BJ (cell line): ENCODE results near the gene SYT9. TPM values are rescaled to one million over a fixed set of nuclear protein-coding genes. Genes with fewer than 3 reads are reported as not detected.

Experiments
- CTCF ChIA-PET: fragments of 350-600 bp; formaldehyde crosslinking; extraction: SDS; loops from one replicate; lab custom pipeline; 2021; ENCODE audit warnings: antibody characterized with exemption, inconsistent platforms; lab: Yijun Ruan, JAX
- POLR2A ChIA-PET: fragments of 300-600 bp; sonication (Branson Sonifier 250); formaldehyde crosslinking; extraction: SDS; loops from one replicate; lab custom pipeline; 2021; ENCODE audit warnings: antibody characterized with exemption; lab: Charles Lee
- DNase-seq: peaks from one replicate; pipeline ENCODE4 v3.0.0-alpha.2; 2011; ENCODE audit warnings: low read depth
- H3K27me3 ChIP-seq: 2 replicates; pipeline ENCODE4 v1.6.0; 2011; ENCODE audit warnings: low read length; ENCODE audit not compliant: control insufficient read depth, insufficient read depth
- H3K36me3 ChIP-seq: 2 replicates; pipeline ENCODE4 v1.5.1; 2011; ENCODE audit warnings: low read length; ENCODE audit not compliant: control insufficient read depth, insufficient read depth
- H3K4me3 ChIP-seq: 2 replicates; pipeline ENCODE4 v1.5.1; 2011; ENCODE audit warnings: low read depth, mild to moderate bottlenecking, control low read depth, low read length
- CTCF ChIP-seq: IDR thresholded peaks from 2 replicates; pipeline ENCODE4 v1.5.1; 2011; ENCODE audit warnings: low read depth, mild to moderate bottlenecking, control low read depth, inconsistent platforms, low read length, moderate library complexity; ENCODE audit not compliant: insufficient read depth
- polyA plus RNA-seq: library from polyadenylated mRNA; depleted of rRNA; stranded (reverse); fragments of >200 nt; gene quantifications from 2 replicates; pipeline ENCODE4 v1.2.3, GENCODE V29; 2011

Gene SYT9
- polyA plus RNA-seq, 1 experiment = not detected

GRCh38 chr11:7436657-7437056 is 185.0 kb downstream of the SYT9 start:
- DNase-seq = no peak
- ChIA-PET POLR2A (no interaction called here), CTCF (interaction anchor here (1.0 kb wide), 1 partner anchor 84 kb away, joined by 5 read pairs; no protein-coding TSS in a partner anchor)
- no peaks in the 10 kb centered on the region for H3K36me3 ChIP-seq
- no peak overlapping the region for H3K4me3 ChIP-seq
- H3K27me3 ChIP-seq = peaks cover 4% of the 10 kb centered on the region; the same call in 1 of the 2 replicates
- no peak for TF ChIP-seq CTCF

- POLR2A ChIA-PET = no interaction called here
- Histone ChIP-seq H3K27me3 (peaks cover 4% of the 10 kb centered on the region; the same call in 1 of the 2 replicates), H3K4me3 (no peak overlapping the region), H3K36me3 (no peaks in the 10 kb centered on the region)
- no peak for TF ChIP-seq CTCF
- CTCF ChIA-PET = interaction anchor here (0.9 kb wide), 1 partner anchor 76 kb away, joined by 3 read pairs; the partner anchor contains the start of gene PPFIBP2
- DNase-seq = peak; percentile 53
Observed at GRCh38 chr11:7437696-7438095, 186.0 kb downstream of the SYT9 start.

DNA sequence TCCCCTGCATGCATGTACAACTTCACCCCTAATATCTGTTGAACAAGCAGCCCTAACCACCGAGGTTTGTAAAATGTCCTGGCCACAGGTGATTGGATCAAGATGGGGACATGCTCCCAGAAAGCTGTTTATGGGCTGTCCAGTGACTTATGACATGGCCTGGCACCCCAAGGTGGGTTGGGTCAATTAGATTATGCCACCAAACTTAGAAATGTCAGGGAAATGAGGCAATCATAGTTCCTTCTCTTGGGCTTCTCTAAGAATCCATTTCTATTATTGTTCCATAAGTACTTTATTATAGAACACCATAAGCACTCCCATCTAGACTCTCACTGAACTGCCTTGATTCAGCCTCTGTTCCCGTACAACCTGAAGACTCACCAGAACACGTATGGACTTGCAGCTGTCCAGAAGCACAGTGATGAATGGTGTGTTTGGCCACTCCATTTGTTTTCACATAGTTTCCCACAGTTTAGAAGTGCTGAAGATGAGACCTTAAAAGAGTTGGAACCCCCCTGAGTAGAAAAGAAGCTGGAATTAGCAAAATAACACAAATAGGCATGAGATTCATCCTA is 188.1 kb downstream of the SYT9 start:
- no peak for TF ChIP-seq CTCF
- no peak for DNase-seq
- POLR2A ChIA-PET = no interaction called here
- no peak overlapping the region for H3K4me3 ChIP-seq
- peaks cover 5% of the 10 kb centered on the region for H3K27me3 ChIP-seq
- no peaks in the 10 kb centered on the region for H3K36me3 ChIP-seq
- CTCF ChIA-PET = interaction anchor here (1.0 to 7.3 kb wide), 3 partner anchors 35 to 342 kb away, joined by 3 to 66 read pairs (median 3); no protein-coding TSS in a partner anchor

- Histone ChIP-seq H3K4me3 (no peak overlapping the region), H3K27me3 (peaks cover 8% of the 10 kb centered on the region), H3K36me3 (no peaks in the 10 kb centered on the region)
- ChIA-PET POLR2A (no interaction called here), CTCF (interaction anchor here (0.8 to 7.3 kb wide), 30 partner anchors 9 to 345 kb away, joined by 3 to 66 read pairs (median 5); partner anchors contain the start of gene OLFML1)
- DNase-seq = no peak
- peak; percentile 91 for TF ChIP-seq CTCF
Observed at GRCh38 chr11:7442588-7443215, 191.0 kb downstream of the SYT9 start.
